IMR-90 (cell line): Measurements from ENCODE around the gene RAB27B. TPM values are rescaled to one million over a fixed set of nuclear protein-coding genes. Genes with fewer than 3 reads are reported as not detected.

ENCODE experiments used
- ATAC-seq: fragments of 200-7000 bp; cut with Tn5 transposase; 2 replicates; pipeline ENCODE4 v1.9.1; 2020; ENCODE audit warnings: low read depth, mild to moderate bottlenecking, moderate library complexity
- BruUV-seq: library from RNA; stranded (reverse); fragments of 400-500 nt; replicated peaks from 2 replicates; lab custom pipeline; 2021; lab: Mats Ljungman, UMichigan
- CTCF ChIA-PET: fragments of 300-600 bp; formaldehyde crosslinking; extraction: SDS; loops from one replicate; lab custom pipeline; 2021; ENCODE audit warnings: antibody characterized with exemption; lab: Yijun Ruan, JAX
- POLR2A ChIA-PET: fragments of 300-600 bp; sonication (Branson Sonifier 250); formaldehyde crosslinking; loops from one replicate; lab custom pipeline; 2022; ENCODE audit warnings: antibody characterized with exemption; ENCODE audit not compliant: unreplicated experiment; lab: Charles Lee
- DNase-seq: peaks from one replicate; pipeline ENCODE4 v3.0.0; 2013
- H2AFZ ChIP-seq: replicated peaks from 2 replicates; pipeline ENCODE3; 2013; ENCODE audit warnings: low read length, mild to moderate bottlenecking; ENCODE audit not compliant: poor library complexity
- H2AK5ac ChIP-seq: 2 replicates; pipeline ENCODE4 v1.6.1; 2013; ENCODE audit warnings: low read depth, low read length, inconsistent platforms
- H2AK9ac ChIP-seq: replicated peaks from 2 replicates; pipeline ENCODE3; 2013; ENCODE audit warnings: mild to moderate bottlenecking, low read depth, low read length, moderate library complexity; ENCODE audit not compliant: poor library complexity
- H2BK120ac ChIP-seq: 2 replicates; pipeline ENCODE4 v1.6.1; 2013; ENCODE audit warnings: low read depth, low read length, inconsistent platforms
- H2BK15ac ChIP-seq: 3 replicates; pipeline ENCODE4 v1.6.1; 2013; ENCODE audit warnings: low read depth, low read length, inconsistent platforms
- H2BK20ac ChIP-seq: 2 replicates; pipeline ENCODE4 v1.6.1; 2013; ENCODE audit warnings: low read depth, mild to moderate bottlenecking, inconsistent platforms, low read length, moderate library complexity
- H2BK5ac ChIP-seq: 2 replicates; pipeline ENCODE4 v1.6.1; 2013; ENCODE audit warnings: mild to moderate bottlenecking, low read depth, low read length, inconsistent platforms; ENCODE audit not compliant: poor library complexity, severe bottlenecking
- H3K14ac ChIP-seq: replicated peaks from 2 replicates; pipeline ENCODE4 v1.6.1; 2013; ENCODE audit warnings: low read depth, low read length, inconsistent platforms
- H3K18ac ChIP-seq: 2 replicates; pipeline ENCODE4 v1.6.1; 2013; ENCODE audit warnings: low read depth, low read length, control low read depth
- H3K23ac ChIP-seq: 2 replicates; pipeline ENCODE4 v1.6.1; 2013; ENCODE audit warnings: low read depth, low read length, inconsistent platforms
- H3K27ac ChIP-seq: 2 replicates; pipeline ENCODE4 v1.5.1; 2013; ENCODE audit warnings: mild to moderate bottlenecking, control low read depth, low read length; ENCODE audit not compliant: insufficient read depth
- H3K27me3 ChIP-seq: 2 replicates; pipeline ENCODE4 v1.6.1; 2013; ENCODE audit warnings: low read length; ENCODE audit not compliant: control insufficient read depth, insufficient read depth
- H3K36me3 ChIP-seq: 2 replicates; pipeline ENCODE4 v1.6.1; 2013; ENCODE audit warnings: low read length, mixed read lengths; ENCODE audit not compliant: control insufficient read depth, insufficient read depth
- H3K4ac ChIP-seq: 2 replicates; pipeline ENCODE4 v1.6.1; 2013; ENCODE audit warnings: low read depth, low read length, inconsistent platforms
- H3K4me1 ChIP-seq: 2 replicates; pipeline ENCODE4 v1.6.1; 2013; ENCODE audit warnings: low read length, mixed read lengths; ENCODE audit not compliant: control insufficient read depth, insufficient read depth
- H3K4me2 ChIP-seq: 2 replicates; pipeline ENCODE4 v1.6.1; 2013; ENCODE audit warnings: low read depth, mild to moderate bottlenecking, control low read depth, low read length, moderate library complexity
- H3K4me3 ChIP-seq: 2 replicates; pipeline ENCODE4 v1.5.1; 2013; ENCODE audit warnings: low read depth, mild to moderate bottlenecking, control low read depth, low read length, moderate library complexity; ENCODE audit not compliant: insufficient read depth
- H3K56ac ChIP-seq: 2 replicates; pipeline ENCODE4 v1.6.1; 2013; ENCODE audit warnings: low read length, inconsistent platforms; ENCODE audit not compliant: insufficient read depth; ENCODE audit errors: extremely low read depth
- H3K79me1 ChIP-seq, 2 experiments: 2 replicates each; pipeline ENCODE4 v1.6.1; 2013; ENCODE audit warnings: low read length in 2 of 2, inconsistent platforms in 1 of 2, low read depth in 1 of 2
- H3K9ac ChIP-seq: 2 replicates; pipeline ENCODE4 v1.6.1; 2013; ENCODE audit warnings: low read depth, low read length, control low read depth
- H3K9me1 ChIP-seq: 2 replicates; pipeline ENCODE4 v1.6.1; 2013; ENCODE audit warnings: low read length, inconsistent platforms; ENCODE audit not compliant: insufficient read depth
- H3K9me3 ChIP-seq: 2 replicates; pipeline ENCODE4 v1.6.1; 2013; ENCODE audit warnings: low read length; ENCODE audit not compliant: control insufficient read depth, insufficient read depth
- H4K20me1 ChIP-seq: 2 replicates; pipeline ENCODE4 v1.6.1; 2013; ENCODE audit warnings: low read length, inconsistent platforms; ENCODE audit not compliant: insufficient read depth
- H4K5ac ChIP-seq: 2 replicates; pipeline ENCODE4 v1.6.1; 2013; ENCODE audit warnings: mild to moderate bottlenecking, low read depth, low read length, control low read depth
- H4K8ac ChIP-seq, 2 experiments: 2 replicates each; pipeline ENCODE4 v1.6.1; 2013; ENCODE audit warnings: low read depth in 2 of 2, low read length in 2 of 2, control low read depth in 1 of 2, inconsistent platforms in 1 of 2
- H4K91ac ChIP-seq: 2 replicates; pipeline ENCODE4 v1.6.1; 2013; ENCODE audit warnings: low read depth, low read length, inconsistent platforms; ENCODE audit not compliant: insufficient read depth
- MAZ ChIP-seq: IDR thresholded peaks from 2 replicates; pipeline ENCODE4 v1.6.1; 2012; ENCODE audit warnings: low read depth, mild to moderate bottlenecking, low read length, improper control_type of control experiment, moderate library complexity, borderline replicate concordance
- POLR2A ChIP-seq: IDR thresholded peaks from 2 replicates; pipeline ENCODE4 v1.6.1; 2012; ENCODE audit warnings: mild to moderate bottlenecking, low read depth, low read length
- WGBS, 2 experiments: methylation state at CpG; one replicate each; pipeline versions ENCODE4 v1.1.5 to v1.1.7; 2013; ENCODE audit warnings: missing lambda C conversion rate in 2 of 2; ENCODE audit not compliant: insufficient read length in 1 of 2; ENCODE audit errors: extremely low coverage in 2 of 2; 5-methylcytosine and 5-hydroxymethylcytosine counted together
- dilution Hi-C: fragments of 300-500 bp; cut with HindIII; formaldehyde crosslinking; loops from one replicate; pipeline ENCODE4 v1.14.3; 2018; ENCODE audit warnings: low sequenced_read_pairs; ENCODE audit not compliant: unreplicated experiment
- in situ Hi-C: fragments of 300-500 bp; cut with MboI; formaldehyde crosslinking; loops from 3 replicates; pipeline ENCODE4 v1.14.3; 2019; ENCODE audit warnings: low sequenced_read_pairs, inconsistent platforms, mixed read lengths
- intact Hi-C: fragments of 100-400 bp; cut with micrococcal nuclease; formaldehyde crosslinking; loops from 2 replicates; pipeline ENCODE4 v1.10.0; 2022
- polyA plus RNA-seq, 3 experiments: library from polyadenylated mRNA; depleted of rRNA; stranded (reverse); fragments of >200 nt; gene quantifications; 2 replicates each; pipeline ENCODE4 v1.2.3, GENCODE V29; 2012; ENCODE audit warnings: low replicate concordance in 1 of 3
- total RNA-seq: library from RNA; depleted of rRNA; stranded (reverse); fragments of >200 nt; gene quantifications from 2 replicates; pipeline ENCODE4 v1.2.3, GENCODE V29; 2012; rRNA removed
- TF ChIP-seq, protein P1 (sequence below): fragments of 150-350 bp; IDR thresholded peaks from 2 replicates; pipeline ENCODE4 v1.6.1; 2016; ENCODE audit warnings: low read depth, mild to moderate bottlenecking, low read length, moderate library complexity, borderline replicate concordance

RAB27B gene
- total and polyA plus RNA-seq, 2 of the 4 experiments (the other 2 are of a cell fraction) = 0.24 to 1.3 TPM

DNA sequence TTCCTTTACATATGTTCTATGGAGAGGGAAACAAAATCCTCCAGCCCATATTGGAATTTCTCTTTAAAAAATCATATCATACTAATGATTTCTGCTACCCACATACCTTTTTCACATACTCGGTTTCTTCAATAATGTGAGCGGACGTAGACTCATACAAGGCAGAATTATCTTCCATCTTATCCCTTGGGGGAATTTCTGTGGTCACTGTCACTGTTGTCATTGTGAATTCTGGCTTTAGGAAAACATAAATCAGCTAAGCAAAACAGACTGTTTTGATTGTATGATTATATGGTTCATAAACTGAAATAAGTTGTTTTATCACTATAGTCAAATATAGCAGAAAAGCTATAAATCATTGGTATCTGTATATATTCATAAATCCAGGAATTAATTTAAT lies 114.3 kb downstream of the RAB27B start:
- in situ Hi-C loops = no loop called here
- no TSS peak for BruUV-seq
- intact Hi-C loops = no loop called here
- H2BK15ac ChIP-seq = no peak overlapping the region
- H3K27me3 ChIP-seq = no peaks in the 10 kb centered on the region
- no peak overlapping the region for H4K5ac ChIP-seq
- peaks cover 5% of the 10 kb centered on the region; the same call in 1 of the 2 replicates for H3K9me1 ChIP-seq
- CTCF ChIA-PET = no interaction called here
- peaks cover 5% of the 10 kb centered on the region for H3K4me1 ChIP-seq
- H4K8ac ChIP-seq = no peak overlapping the region
- no peak for DNase-seq
- H3K14ac ChIP-seq = no peak overlapping the region
- H2BK20ac ChIP-seq = no peak overlapping the region
- H3K79me1 ChIP-seq = peaks cover 0 to 4% of the 10 kb centered on the region in 2 experiments; a peak in 1 of 4 replicates
- dilution Hi-C loops = no loop called here
- no peak overlapping the region for H3K18ac ChIP-seq
- WGBS, 2 experiments = no CpG with 5 or more reads among the region's 3 CpGs
- H3K36me3 ChIP-seq = peaks cover 9% of the 10 kb centered on the region
- H3K9me3 ChIP-seq = no peaks in the 10 kb centered on the region
- H3K4ac ChIP-seq = no peak overlapping the region
- H4K20me1 ChIP-seq = no peaks in the 10 kb centered on the region
- no peak overlapping the region for H3K23ac ChIP-seq
- no peak overlapping the region for H3K9ac ChIP-seq
- no peak overlapping the region for H3K27ac ChIP-seq
- no peak overlapping the region for H2AK9ac ChIP-seq
- POLR2A ChIA-PET = no interaction called here
- H4K91ac ChIP-seq = no peak overlapping the region
- no peak overlapping the region for H2AK5ac ChIP-seq
- H3K4me2 ChIP-seq = no peak overlapping the region
- H3K56ac ChIP-seq = no peak overlapping the region
- no peak for ATAC-seq
- H3K4me3 ChIP-seq = no peak overlapping the region
- H2BK5ac ChIP-seq = no peak overlapping the region
- TF ChIP-seq, protein P1, sequence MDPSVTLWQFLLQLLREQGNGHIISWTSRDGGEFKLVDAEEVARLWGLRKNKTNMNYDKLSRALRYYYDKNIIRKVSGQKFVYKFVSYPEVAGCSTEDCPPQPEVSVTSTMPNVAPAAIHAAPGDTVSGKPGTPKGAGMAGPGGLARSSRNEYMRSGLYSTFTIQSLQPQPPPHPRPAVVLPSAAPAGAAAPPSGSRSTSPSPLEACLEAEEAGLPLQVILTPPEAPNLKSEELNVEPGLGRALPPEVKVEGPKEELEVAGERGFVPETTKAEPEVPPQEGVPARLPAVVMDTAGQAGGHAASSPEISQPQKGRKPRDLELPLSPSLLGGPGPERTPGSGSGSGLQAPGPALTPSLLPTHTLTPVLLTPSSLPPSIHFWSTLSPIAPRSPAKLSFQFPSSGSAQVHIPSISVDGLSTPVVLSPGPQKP = no peak
- TF ChIP-seq POLR2A (no peak), MAZ (no peak)
- no peak overlapping the region for H2BK120ac ChIP-seq
- no peak overlapping the region for H2AFZ ChIP-seq

Other genes with a start within 250 kb of the RAB27B start
- not detected in 2 replicates for gene DYNAP, start 237.2 kb upstream of the RAB27B start, total RNA-seq
- gene DYNAP, start 237.2 kb upstream of the RAB27B start, polyA plus RNA-seq (2012; rRNA removed) = not detected in 2 replicates
- gene CCDC68, start 131.0 kb downstream of the RAB27B start, total RNA-seq = 0.54 and 1.4 TPM in 2 replicates
- gene CCDC68, start 131.0 kb downstream of the RAB27B start, polyA plus RNA-seq (2012; rRNA removed) = 0.46 and 0.55 TPM in 2 replicates